Esophagus squamous epithelium (tissue), 5 donors: ENCODE results near the gene CCDC124. TPM values are rescaled to one million over a fixed set of nuclear protein-coding genes. Genes with fewer than 3 reads are reported as not detected.

ENCODE experiments used
- DNase-seq: peaks from one replicate; lab custom pipeline; 2025; lab: John Stamatoyannopoulos, UW
- H3K27ac ChIP-seq, 4 donors: fragments of 200-600 bp; sonication (generic); one replicate each; pipeline ENCODE4 v1.5.1; 2016 to 2019; ENCODE audit warnings: mild to moderate bottlenecking in 1 of 4
- H3K27me3 ChIP-seq, 4 donors: fragments of 200-600 bp; sonication (generic); 1 replicate in 3 of 4; 2 replicates in 1 of 4; pipeline versions ENCODE4 v1.5.1 to v1.6.0; 2017 to 2021; ENCODE audit warnings: antibody characterized with exemption in 1 of 4
- H3K36me3 ChIP-seq, 3 donors: fragments of 200-600 bp; sonication (generic); one replicate each; pipeline ENCODE4 v1.5.1; 2016 to 2019
- H3K4me1 ChIP-seq, 3 donors: fragments of 200-600 bp; sonication (generic); one replicate each; pipeline ENCODE4 v1.5.1; 2017 to 2019
- H3K4me3 ChIP-seq, 4 donors: fragments of 200-600 bp; sonication (generic); 1 replicate in 3 of 4; 2 replicates in 1 of 4; pipeline ENCODE4 v1.5.1; 2016 to 2019; ENCODE audit warnings: mild to moderate bottlenecking in 2 of 4, moderate library complexity in 1 of 4
- H3K9me3 ChIP-seq, 3 donors: fragments of 200-600 bp; sonication (generic); one replicate each; pipeline ENCODE4 v1.5.1; 2016 to 2019
- POLR2A ChIP-seq, 4 donors: fragments of 450-650 bp; IDR thresholded peaks; one replicate each; pipeline ENCODE4 v1.6.1; 2017; ENCODE audit warnings: antibody characterized with exemption in 4 of 4, mild to moderate bottlenecking in 4 of 4, moderate library complexity in 3 of 4
- WGBS, 2 donors: methylation state at CpG; one replicate each; pipeline ENCODE4 v1.1.5; 2018; 5-methylcytosine and 5-hydroxymethylcytosine counted together
- intact Hi-C: fragments of 100-400 bp; cut with DNase I; formaldehyde crosslinking; loops from one replicate; pipeline ENCODE4 v1.15.0; 2022
- total RNA-seq, 4 donors: library from RNA; depleted of rRNA; stranded (reverse); fragments of >200 nt; gene quantifications; one replicate each; pipeline ENCODE4 v1.1.0, GENCODE V29; 2016
- TF ChIP-seq, protein P1 (sequence below), 6 experiments: fragments of 450-650 bp in 4 of 6; fragments of 200-600 bp in 2 of 6; sonication (generic) in 2 of 6; IDR thresholded peaks; one replicate each; pipeline ENCODE4 v1.5.1; 2016 to 2019; ENCODE audit warnings: antibody characterized with exemption in 6 of 6, mild to moderate bottlenecking in 4 of 6, moderate library complexity in 4 of 6
- donor health status: DM: yes; HTN: yes; CAD: no.

CCDC124 gene
- total RNA-seq, 4 donors from 2014 or later, result 50.2 to 80.6 (median 54.5) TPM

DNA sequence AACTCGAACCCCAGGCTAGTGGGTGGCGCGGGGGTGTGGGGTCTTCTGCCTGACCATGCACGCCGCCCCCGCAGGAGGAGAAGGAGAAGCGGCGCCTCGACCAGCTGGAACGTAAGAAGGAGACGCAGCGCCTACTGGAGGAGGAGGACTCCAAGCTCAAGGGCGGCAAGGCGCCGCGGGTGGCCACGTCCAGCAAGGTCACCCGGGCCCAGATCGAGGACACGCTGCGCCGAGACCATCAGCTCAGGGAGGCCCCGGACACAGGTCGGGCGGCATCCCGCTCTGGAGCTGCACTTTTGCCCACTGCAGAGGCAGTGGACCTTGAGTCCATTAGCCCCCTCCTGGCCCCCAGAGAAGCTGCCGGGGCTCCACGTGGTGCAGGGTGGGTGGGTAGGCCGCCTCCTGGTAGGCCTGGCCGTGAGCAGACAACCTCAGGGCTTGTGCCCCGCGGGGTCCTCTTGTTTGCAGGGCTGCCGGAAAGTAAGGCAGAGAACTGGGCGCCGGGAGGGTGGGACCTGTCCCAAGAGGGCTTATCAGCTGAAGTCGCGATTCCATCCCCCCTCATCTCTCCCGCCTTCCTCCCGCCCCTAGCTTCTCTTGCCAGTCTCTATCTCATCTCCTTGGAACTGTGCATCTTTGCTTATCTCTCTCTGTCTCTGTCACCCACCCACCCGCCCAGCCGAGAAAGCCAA lies 9.9 kb downstream of the CCDC124 start:
- Histone ChIP-seq H3K9me3 (no peaks in the 10 kb centered on the region), H3K4me1 (peaks cover 4 to 53% (median 18%) of the 10 kb centered on the region in 3 donors), H3K4me3 (peak overlapping the region; percentile 1 to 34 (median 16)), H3K27me3 (no peaks in the 10 kb centered on the region), H3K36me3 (peaks cover 0 to 58% (median 0%) of the 10 kb centered on the region in 3 donors), H3K27ac (no peak overlapping the region)
- DNase-seq, result no peak
- 43 to 77% methylated on average over 4 to 5 of the region's 41 CpGs for WGBS, 2 donors
- intact Hi-C loops, result no loop called here
- TF ChIP-seq, protein P1, sequence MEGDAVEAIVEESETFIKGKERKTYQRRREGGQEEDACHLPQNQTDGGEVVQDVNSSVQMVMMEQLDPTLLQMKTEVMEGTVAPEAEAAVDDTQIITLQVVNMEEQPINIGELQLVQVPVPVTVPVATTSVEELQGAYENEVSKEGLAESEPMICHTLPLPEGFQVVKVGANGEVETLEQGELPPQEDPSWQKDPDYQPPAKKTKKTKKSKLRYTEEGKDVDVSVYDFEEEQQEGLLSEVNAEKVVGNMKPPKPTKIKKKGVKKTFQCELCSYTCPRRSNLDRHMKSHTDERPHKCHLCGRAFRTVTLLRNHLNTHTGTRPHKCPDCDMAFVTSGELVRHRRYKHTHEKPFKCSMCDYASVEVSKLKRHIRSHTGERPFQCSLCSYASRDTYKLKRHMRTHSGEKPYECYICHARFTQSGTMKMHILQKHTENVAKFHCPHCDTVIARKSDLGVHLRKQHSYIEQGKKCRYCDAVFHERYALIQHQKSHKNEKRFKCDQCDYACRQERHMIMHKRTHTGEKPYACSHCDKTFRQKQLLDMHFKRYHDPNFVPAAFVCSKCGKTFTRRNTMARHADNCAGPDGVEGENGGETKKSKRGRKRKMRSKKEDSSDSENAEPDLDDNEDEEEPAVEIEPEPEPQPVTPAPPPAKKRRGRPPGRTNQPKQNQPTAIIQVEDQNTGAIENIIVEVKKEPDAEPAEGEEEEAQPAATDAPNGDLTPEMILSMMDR (IDR thresholded peaks at IDR 0.05), result no peak
- no peak for TF ChIP-seq POLR2A (IDR thresholded peaks at IDR 0.05)

DNA sequence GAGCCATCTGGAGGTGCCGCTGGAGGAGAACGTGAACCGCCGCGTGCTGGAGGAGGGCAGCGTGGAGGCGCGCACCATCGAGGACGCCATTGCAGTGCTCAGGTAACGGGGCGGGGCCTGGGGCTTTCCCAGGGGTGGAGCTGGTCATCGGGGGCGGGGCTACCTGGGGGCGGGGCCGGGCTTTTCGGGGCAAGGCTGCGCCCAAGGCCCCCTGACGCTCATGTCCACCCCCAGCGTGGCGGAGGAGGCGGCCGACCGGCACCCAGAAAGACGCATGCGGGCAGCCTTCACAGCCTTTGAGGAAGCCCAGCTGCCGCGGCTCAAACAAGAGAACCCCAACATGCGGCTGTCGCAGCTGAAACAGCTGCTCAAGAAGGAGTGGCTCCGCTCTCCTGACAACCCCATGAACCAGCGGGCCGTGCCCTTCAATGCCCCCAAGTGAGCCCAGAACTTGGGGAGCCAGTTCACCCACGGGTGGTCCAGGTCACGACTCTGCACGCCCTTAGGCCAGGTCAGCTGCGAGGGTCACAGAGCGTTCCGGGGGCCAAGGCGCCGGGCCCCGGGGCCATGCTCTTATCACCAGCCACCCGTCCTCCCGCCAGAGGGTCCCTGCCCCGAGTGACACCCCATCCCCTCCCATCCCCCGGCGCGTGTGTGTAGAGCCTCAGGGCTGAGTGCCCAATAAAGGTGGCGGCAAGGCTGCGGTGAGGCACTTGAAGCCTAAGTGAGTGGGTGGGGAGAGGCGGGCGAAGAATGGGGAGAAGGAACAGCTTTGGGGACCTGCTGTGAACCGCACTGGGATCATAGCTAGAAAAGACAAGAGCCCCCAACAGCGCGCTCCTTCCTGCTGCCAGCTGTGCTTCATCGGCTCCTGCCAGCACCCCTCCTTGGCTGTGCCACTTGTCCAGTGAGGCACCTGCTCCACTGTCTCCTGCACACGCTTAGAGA lies 10.7 kb downstream of the CCDC124 start:
- 64 to 69% methylated on average over 5 to 20 of the region's 57 CpGs for WGBS, 2 donors
- no peak for TF ChIP-seq POLR2A (IDR thresholded peaks at IDR 0.05)
- TF ChIP-seq, protein P1 (IDR thresholded peaks at IDR 0.05), result no peak
- intact Hi-C loops, result no loop called here
- H3K4me3 ChIP-seq, result peak overlapping the region in 3 of 4 donors; percentile 16 to 34 (median 16)
- DNase-seq, result no peak
- H3K27me3 ChIP-seq, result peaks cover 0 to 5% (median 0%) of the 10 kb centered on the region in 4 donors
- H3K27ac ChIP-seq, result peak overlapping the region; percentile 3 to 44 (median 30)
- peaks cover 11 to 56% (median 19%) of the 10 kb centered on the region in 3 donors for H3K4me1 ChIP-seq
- peaks cover 0 to 53% (median 0%) of the 10 kb centered on the region in 3 donors for H3K36me3 ChIP-seq
- no peaks in the 10 kb centered on the region for H3K9me3 ChIP-seq

DNA sequence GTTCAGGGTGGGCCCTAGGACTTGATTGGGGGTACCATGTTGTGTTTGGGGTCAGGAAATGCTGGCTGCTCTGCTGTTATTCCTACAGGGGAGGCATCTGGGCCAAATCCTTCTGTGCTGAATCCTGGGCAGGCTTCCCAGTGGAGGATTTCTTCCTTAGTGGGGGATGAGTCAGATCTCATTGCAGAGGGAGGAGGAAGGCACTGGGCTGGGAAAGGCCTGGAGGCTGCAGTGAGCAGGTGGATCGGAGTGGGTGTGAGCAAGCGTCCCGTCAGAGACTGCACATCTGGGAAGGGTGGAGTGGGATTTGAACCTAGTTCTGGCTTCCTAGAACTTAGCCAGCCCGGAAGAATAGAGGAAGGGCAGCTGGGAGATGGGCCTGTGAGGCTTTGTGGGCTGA lies 11.5 kb downstream of the CCDC124 start:
- Histone ChIP-seq H3K9me3 (no peaks in the 10 kb centered on the region), H3K27me3 (peaks cover 0 to 12% (median 2%) of the 10 kb centered on the region in 4 donors), H3K4me3 (no peak overlapping the region), H3K27ac (peak overlapping the region; percentile 3 to 44 (median 30)), H3K4me1 (peaks cover 18 to 64% (median 26%) of the 10 kb centered on the region in 3 donors), H3K36me3 (peaks cover 0 to 46% (median 0%) of the 10 kb centered on the region in 3 donors)
- no peak for DNase-seq
- WGBS, 2 donors, result 35 to 56% methylated on average over 4 of the region's 4 CpGs
- TF ChIP-seq POLR2A (IDR thresholded peaks at IDR 0.05), result no peak
- TF ChIP-seq, protein P1 (IDR thresholded peaks at IDR 0.05), result no peak
- intact Hi-C loops, result no loop called here

DNA sequence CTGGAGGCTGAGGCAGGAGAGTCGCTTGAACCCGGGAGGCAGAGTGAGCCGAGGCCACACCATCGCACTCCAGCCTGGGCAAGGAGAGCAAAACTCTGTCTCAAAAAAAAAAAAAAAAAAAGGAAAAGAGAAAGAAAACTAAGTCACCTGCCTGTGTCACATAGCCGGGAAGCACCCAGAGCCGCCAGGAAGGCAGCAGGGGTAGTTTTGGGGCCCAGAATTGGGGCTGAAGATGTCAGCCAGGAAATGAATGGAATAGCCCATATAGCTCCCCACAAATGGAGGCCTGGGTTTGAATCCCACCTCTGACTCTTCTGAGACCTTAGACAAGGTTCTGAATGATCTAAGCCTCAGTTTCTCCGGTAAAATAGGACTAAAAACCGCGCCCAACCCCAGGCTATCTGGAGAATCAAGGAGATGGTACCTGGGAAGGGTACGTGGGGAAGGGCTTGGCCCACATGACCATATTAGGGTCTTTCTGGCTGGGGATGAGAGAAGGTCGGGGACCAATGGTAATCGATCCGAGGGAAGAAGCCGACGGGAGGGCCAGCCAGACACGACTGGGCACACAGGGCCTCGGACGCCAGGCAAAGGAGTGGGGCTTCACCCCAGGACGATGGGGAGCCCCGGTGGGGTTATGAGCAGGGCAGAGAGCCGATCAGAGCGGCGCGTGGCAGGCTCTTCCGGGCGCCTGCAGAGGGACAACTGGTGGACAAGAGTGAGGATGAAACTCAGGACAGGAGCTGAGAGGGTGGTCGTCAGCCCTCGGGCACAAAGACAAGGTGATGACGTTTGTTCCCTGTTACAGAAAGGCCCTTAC lies 14.4 kb downstream of the CCDC124 start:
- peaks cover 0 to 18% (median 0%) of the 10 kb centered on the region in 3 donors for H3K36me3 ChIP-seq
- H3K4me3 ChIP-seq, result peak overlapping the region; percentile 57 to 90 (median 62)
- TF ChIP-seq POLR2A (IDR thresholded peaks at IDR 0.05), result no peak
- TF ChIP-seq, protein P1 (IDR thresholded peaks at IDR 0.05), result peak in 1 of 6 experiments; percentile 8
- WGBS, 2 donors, result 10 to 28% methylated on average over 11 to 19 of the region's 29 CpGs
- H3K27me3 ChIP-seq, result peaks cover 15 to 41% (median 20%) of the 10 kb centered on the region in 4 donors
- H3K9me3 ChIP-seq, result no peaks in the 10 kb centered on the region
- no peak for DNase-seq
- H3K4me1 ChIP-seq, result peaks cover 42 to 92% (median 53%) of the 10 kb centered on the region in 3 donors
- H3K27ac ChIP-seq, result peak overlapping the region; percentile 21 to 77 (median 56)
- intact Hi-C loops, result no loop called here
